ENCODE measurements around the gene ERCC3.

Gene ERCC3

GRCh38 chr2:127208313-127208712 lies 85.6 kb downstream of the ERCC3 start:
- no peak for TF ChIP-seq ISL1 (CRISPR knock-in tag; IDR thresholded peaks at IDR 0.05)
- TF ChIP-seq RARB (CRISPR knock-in tag; IDR thresholded peaks at IDR 0.05) = no peak
- TF ChIP-seq GLIS3 (CRISPR knock-in tag; IDR thresholded peaks at IDR 0.05) = no peak
- no peak for TF ChIP-seq ESRRG (CRISPR knock-in tag; IDR thresholded peaks at IDR 0.05)
- TF ChIP-seq TSHZ2 (CRISPR knock-in tag; IDR thresholded peaks at IDR 0.05) = no peak
- TF ChIP-seq PATZ1 (CRISPR knock-in tag; IDR thresholded peaks at IDR 0.05; ENCODE audit: borderline replicate concordance) = no peak
- no peak for TF ChIP-seq PPARA (CRISPR knock-in tag; IDR thresholded peaks at IDR 0.05; ENCODE audit: borderline replicate concordance)
- TF ChIP-seq BACH2 (CRISPR knock-in tag; IDR thresholded peaks at IDR 0.05; ENCODE audit: borderline replicate concordance) = no peak
- TF ChIP-seq TOX (CRISPR knock-in tag; IDR thresholded peaks at IDR 0.05; ENCODE audit: borderline replicate concordance) = no peak
- TF ChIP-seq ZNF8 (CRISPR knock-in tag; IDR thresholded peaks at IDR 0.05) = no peak
- TF ChIP-seq ZC3H10 (CRISPR knock-in tag; IDR thresholded peaks at IDR 0.05) = no peak
- TF ChIP-seq CREB5 (CRISPR knock-in tag; IDR thresholded peaks at IDR 0.05; ENCODE audit: low read depth) = no peak
- TF ChIP-seq CSRNP3 (CRISPR knock-in tag; IDR thresholded peaks at IDR 0.05) = no peak
- ATAC-seq = no peak; the same call in 2 of the 3 replicates
